ENCODE measurements around the gene DPYSL5.

GRCh38 chr2:26877276-26877675, 29.3 kb downstream of the DPYSL5 start:
- TF ChIP-seq CTCF (IDR thresholded peaks at IDR 0.05; ENCODE audit: borderline replicate concordance, extremely low read depth, low read length, poor library complexity, severe bottlenecking) (no peak), EZH2 (IDR thresholded peaks at IDR 0.05; ENCODE audit: borderline replicate concordance, low read depth, low read length, severe bottlenecking) (no peak)

All from DND-41 (cell line).